SK-N-SH (cell line): ENCODE results near the gene MCRIP2. TPM values are rescaled to one million over a fixed set of nuclear protein-coding genes. Genes with fewer than 3 reads are reported as not detected.

ENCODE experiments used
- CTCF ChIA-PET: fragments of 300-600, 350-600 bp; formaldehyde crosslinking; extraction: SDS; loops from one replicate; lab custom pipeline; 2021; lab: Yijun Ruan, JAX
- POLR2A ChIA-PET: fragments of 350-600 bp; sonication (Branson Sonifier 250); formaldehyde crosslinking; extraction: SDS; loops from one replicate; lab custom pipeline; 2020; ENCODE audit warnings: antibody characterized with exemption, inconsistent platforms; lab: Yijun Ruan, JAX
- DNase-seq: peaks from one replicate; pipeline ENCODE4 v3.0.0; 2012
- H2AFZ ChIP-seq: fragments of 200-600 bp; sonication (generic); 2 replicates; pipeline ENCODE4 v1.8.1; 2016; ENCODE audit warnings: antibody characterized with exemption, mild to moderate bottlenecking, low read depth
- H3F3A ChIP-seq: fragments of 200-600 bp; sonication (generic); replicated peaks from 2 replicates; pipeline ENCODE3; 2016; ENCODE audit warnings: antibody characterized with exemption, mild to moderate bottlenecking; ENCODE audit not compliant: insufficient read depth
- H3K27ac ChIP-seq, 2 experiments: fragments of 200-500 bp in 1 of 2; fragments of 200-600 bp in 1 of 2; sonication (Bioruptor generic) in 1 of 2; sonication (generic), shearing (Covaris generic) in 1 of 2; 2 replicates each; pipeline versions ENCODE4 v1.5.1 to v1.6.1; 2014 to 2016; ENCODE audit warnings: low read depth in 2 of 2, inconsistent platforms in 1 of 2, low read length in 1 of 2, mild to moderate bottlenecking in 1 of 2, mixed read lengths in 1 of 2
- H3K27me3 ChIP-seq: fragments of 200-600 bp; sonication (generic), shearing (Covaris generic); 2 replicates; pipeline ENCODE4 v1.6.1; 2016; ENCODE audit warnings: mixed run types; ENCODE audit not compliant: insufficient read depth
- H3K36me3 ChIP-seq, 2 experiments: fragments of 200-500 bp in 1 of 2; fragments of 200-600 bp in 1 of 2; sonication (Bioruptor generic) in 1 of 2; sonication (generic) in 1 of 2; replicated peaks in 1 of 2; 2 replicates each; pipeline versions ENCODE3 to v1.5.1; 2014 to 2016; ENCODE audit warnings: low read length in 1 of 2, mild to moderate bottlenecking in 1 of 2; ENCODE audit not compliant: insufficient read depth in 2 of 2, control insufficient read depth in 1 of 2
- H3K4me1 ChIP-seq, 2 experiments: fragments of 200-500 bp in 1 of 2; fragments of 200-600 bp in 1 of 2; sonication (Bioruptor generic) in 1 of 2; sonication (generic), shearing (Covaris generic) in 1 of 2; 2 replicates each; pipeline versions ENCODE4 v1.5.1 to v1.6.1; 2014 to 2016; ENCODE audit warnings: low read depth in 1 of 2, low read length in 1 of 2, mixed run types in 1 of 2; ENCODE audit not compliant: insufficient read depth in 2 of 2, control insufficient read depth in 1 of 2
- H3K4me2 ChIP-seq: fragments of 200-600 bp; sonication (generic), shearing (Covaris generic); 2 replicates; pipeline ENCODE4 v1.6.1; 2017; ENCODE audit warnings: mixed run types
- H3K4me3 ChIP-seq, 2 experiments: fragments of 200-500 bp in 1 of 2; fragments of 200-600 bp in 1 of 2; sonication (Bioruptor generic) in 1 of 2; sonication (generic), shearing (Covaris generic) in 1 of 2; 2 replicates each; pipeline versions ENCODE4 v1.5.1 to v1.8.1; 2014 to 2016; ENCODE audit warnings: low read depth in 2 of 2, inconsistent platforms in 1 of 2, low read length in 1 of 2, mild to moderate bottlenecking in 1 of 2, mixed read lengths in 1 of 2, moderate library complexity in 1 of 2
- H3K79me2 ChIP-seq: fragments of 200-600 bp; sonication (generic); 2 replicates; pipeline ENCODE4 v1.8.1; 2017; ENCODE audit warnings: mild to moderate bottlenecking; ENCODE audit not compliant: insufficient read depth
- H3K9ac ChIP-seq: fragments of 200-600 bp; sonication (generic); 2 replicates; pipeline ENCODE4 v1.6.1; 2017; ENCODE audit warnings: mixed run types
- H3K9me2 ChIP-seq: fragments of 200-600 bp; sonication (generic); 2 replicates; pipeline ENCODE4 v1.6.1; 2017; ENCODE audit warnings: mixed run types
- H3K9me3 ChIP-seq: fragments of 200-600 bp; sonication (generic); 2 replicates; pipeline ENCODE4 v1.6.1; 2017; ENCODE audit warnings: mixed run types, mild to moderate bottlenecking, moderate library complexity
- H4K20me1 ChIP-seq: fragments of 200-600 bp; sonication (generic); 2 replicates; pipeline ENCODE4 v1.6.1; 2017; ENCODE audit warnings: mild to moderate bottlenecking, mixed run types; ENCODE audit not compliant: insufficient read depth
- CHD2 ChIP-seq: fragments of 150-350 bp; IDR thresholded peaks from 2 replicates; pipeline ENCODE4 v1.6.1; 2018; ENCODE audit warnings: low read length; ENCODE audit not compliant: partially characterized antibody
- EZH2phosphoT487 ChIP-seq: fragments of 200-600 bp; sonication (generic); IDR thresholded peaks from 2 replicates; pipeline ENCODE4 v1.6.1; 2017; ENCODE audit warnings: low read depth, mixed run types, mild to moderate bottlenecking, antibody characterized with exemption, moderate library complexity, borderline replicate concordance
- MEF2A ChIP-seq: IDR thresholded peaks from 2 replicates; pipeline ENCODE4 v1.4.0; 2012; ENCODE audit warnings: low read depth, borderline replicate concordance
- MXI1 ChIP-seq: IDR thresholded peaks from 2 replicates; pipeline ENCODE4 v1.6.1; 2012; ENCODE audit warnings: mild to moderate bottlenecking, low read depth, low read length, improper control_type of control experiment
- PBX3 ChIP-seq: IDR thresholded peaks from 2 replicates; pipeline ENCODE4; 2012
- POLR2AphosphoS5 ChIP-seq: IDR thresholded peaks from 2 replicates; pipeline ENCODE4 v1.6.1; 2012; ENCODE audit warnings: low read depth, low read length
- RXRA ChIP-seq: IDR thresholded peaks from 2 replicates; pipeline ENCODE4 v1.4.0; 2012; ENCODE audit warnings: low read depth, mild to moderate bottlenecking, borderline replicate concordance
- SMC3 ChIP-seq: IDR thresholded peaks from 2 replicates; pipeline ENCODE4 v1.6.1; 2012; ENCODE audit warnings: low read depth, low read length, improper control_type of control experiment
- TCF12 ChIP-seq: IDR thresholded peaks from 2 replicates; pipeline ENCODE4 v1.4.0; 2012
- YY1 ChIP-seq: IDR thresholded peaks from 2 replicates; pipeline ENCODE4 v1.4.0; 2012; ENCODE audit warnings: low read depth, mild to moderate bottlenecking
- WGBS: methylation state at CpG from one replicate; pipeline ENCODE4 v1.1.6; 2017; ENCODE audit warnings: low lambda C conversion rate; 5-methylcytosine and 5-hydroxymethylcytosine counted together
- polyA plus RNA-seq, 3 experiments: library from polyadenylated mRNA; depleted of rRNA; stranded (reverse); fragments of >200 nt; gene quantifications; 2 replicates each; pipeline ENCODE4 v1.2.3, GENCODE V29; 2012
- TF ChIP-seq, protein P1 (sequence below): IDR thresholded peaks from 2 replicates; pipeline ENCODE4 v1.4.0; 2012; ENCODE audit warnings: low read depth, borderline replicate concordance

The MCRIP2 gene
- polyA plus RNA-seq, 1 of the 3 experiments (the other 2 are of a cell fraction): 36.9 TPM

DNA sequence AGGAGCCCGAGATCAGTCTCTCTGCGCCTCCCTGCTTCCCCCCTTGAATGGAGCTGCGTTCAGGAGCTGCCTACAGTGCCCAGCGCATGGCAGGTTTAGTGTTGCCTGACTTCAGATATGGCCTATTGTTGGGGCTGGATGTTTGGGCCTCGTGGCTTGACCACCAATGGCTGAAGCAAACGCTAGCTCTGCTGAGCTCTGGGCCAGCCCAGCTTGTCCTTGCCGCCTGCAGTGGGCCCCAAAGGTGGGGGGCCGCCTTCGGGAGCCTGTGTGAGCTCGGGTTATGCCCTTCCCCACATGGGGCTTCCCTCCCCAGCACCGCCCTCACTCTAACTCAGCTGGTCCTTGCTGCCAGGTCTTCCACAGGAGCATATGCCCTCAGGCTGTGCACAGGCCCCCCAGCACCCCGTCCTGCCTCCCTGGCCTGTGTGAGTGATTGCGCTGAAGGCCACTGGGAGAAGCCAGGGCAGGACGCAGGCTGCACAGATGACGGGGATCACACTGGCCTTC is 3.5 kb upstream of the MCRIP2 start (continued):
- TF ChIP-seq TCF12: no peak
- no peak for TF ChIP-seq RXRA
- TF ChIP-seq EZH2phosphoT487: no peak

DNA sequence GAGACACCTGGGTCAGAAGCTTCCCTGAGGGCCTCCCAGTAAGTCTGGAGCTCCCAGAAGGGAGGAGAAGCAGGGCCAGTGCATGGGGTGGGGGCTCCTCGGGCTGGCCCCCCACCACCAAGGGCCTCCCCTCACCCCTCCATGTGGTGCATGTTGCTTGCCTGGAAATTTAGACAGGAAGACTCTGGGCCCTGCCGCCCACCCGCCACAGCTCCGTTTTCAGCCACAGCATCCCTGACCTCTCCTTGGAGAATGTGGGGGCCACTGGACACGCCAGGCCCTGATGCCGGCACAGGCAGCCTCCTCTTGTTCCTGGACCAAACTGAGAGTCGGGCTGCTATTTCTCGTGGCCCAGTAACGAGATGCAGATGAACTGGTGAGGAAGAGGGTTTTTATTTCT is 2.8 kb upstream of the MCRIP2 start:
- 82% methylated on average over 8 of the region's 9 CpGs for WGBS
- H3K79me2 ChIP-seq: peaks cover 22% of the 10 kb centered on the region; the same call in 1 of the 2 replicates
- no peak overlapping the region for H2AFZ ChIP-seq
- H4K20me1 ChIP-seq: no peaks in the 10 kb centered on the region; the same call in 1 of the 2 replicates
- TF ChIP-seq MXI1 (no peak), CHD2 (no peak), SMC3 (no peak)
- peaks cover 0 to 7% of the 10 kb centered on the region in 2 experiments for H3K36me3 ChIP-seq
- no peak overlapping the region for H3K27ac ChIP-seq
- ChIA-PET POLR2A (no interaction called here), CTCF (interaction anchor here (0.9 to 1.4 kb wide), 5 partner anchors 9 to 29 kb away, joined by 3 to 11 read pairs (median 5); partner anchors contain the start of genes RHOT2 and WDR90)
- H3K9me2 ChIP-seq: no peaks in the 10 kb centered on the region
- H3K27me3 ChIP-seq: no peaks in the 10 kb centered on the region
- no peak overlapping the region for H3K4me2 ChIP-seq
- H3K9ac ChIP-seq: no peak overlapping the region
- H3F3A ChIP-seq: peaks cover 13% of the 10 kb centered on the region
- H3K9me3 ChIP-seq: no peaks in the 10 kb centered on the region
- H3K4me3 ChIP-seq: no peak overlapping the region
- DNase-seq: no peak
- peaks cover 6 to 42% of the 10 kb centered on the region in 2 experiments; a peak in 2 of 4 replicates for H3K4me1 ChIP-seq

DNA sequence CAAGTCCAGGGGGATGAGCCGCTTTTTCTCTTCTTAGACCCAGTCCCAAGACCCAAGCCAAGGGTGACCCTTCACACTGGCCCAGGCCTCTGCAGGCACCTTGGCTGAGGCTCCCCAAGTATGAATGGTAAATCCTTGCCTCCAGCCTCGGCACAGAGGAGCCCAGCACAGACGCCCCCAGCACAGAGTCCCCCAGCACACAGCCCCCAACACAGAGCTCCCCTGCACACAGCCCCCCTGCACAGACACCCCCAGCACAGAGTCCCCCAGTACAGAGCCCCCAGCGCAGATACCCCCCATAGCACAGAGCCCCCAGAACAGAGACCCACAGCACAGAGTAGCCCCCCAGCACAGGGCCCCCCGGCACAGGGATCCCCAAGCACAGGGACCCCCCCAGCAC is 1.0 kb upstream of the MCRIP2 start:
- no peak overlapping the region for H2AFZ ChIP-seq
- WGBS: 100% methylated on average over 3 of the region's 5 CpGs
- TF ChIP-seq YY1: no peak
- TF ChIP-seq, protein P1, sequence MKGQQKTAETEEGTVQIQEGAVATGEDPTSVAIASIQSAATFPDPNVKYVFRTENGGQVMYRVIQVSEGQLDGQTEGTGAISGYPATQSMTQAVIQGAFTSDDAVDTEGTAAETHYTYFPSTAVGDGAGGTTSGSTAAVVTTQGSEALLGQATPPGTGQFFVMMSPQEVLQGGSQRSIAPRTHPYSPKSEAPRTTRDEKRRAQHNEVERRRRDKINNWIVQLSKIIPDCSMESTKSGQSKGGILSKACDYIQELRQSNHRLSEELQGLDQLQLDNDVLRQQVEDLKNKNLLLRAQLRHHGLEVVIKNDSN: no peak
- no peak for TF ChIP-seq PBX3
- TF ChIP-seq MEF2A: no peak
- no peak for TF ChIP-seq EZH2phosphoT487
- TF ChIP-seq POLR2AphosphoS5: no peak
- H3K9me2 ChIP-seq: no peaks in the 10 kb centered on the region
- no peak overlapping the region; a peak in 1 of 4 replicates for H3K27ac ChIP-seq
- peaks cover 13% of the 10 kb centered on the region for H3F3A ChIP-seq
- DNase-seq: no peak
- peak overlapping the region in 1 of 2 experiments; percentile 76; a peak in 1 of 4 replicates for H3K4me3 ChIP-seq
- H3K36me3 ChIP-seq: no peaks in the 10 kb centered on the region
- peak overlapping the region; percentile 86 for H3K4me2 ChIP-seq
- H3K79me2 ChIP-seq: peaks cover 15% of the 10 kb centered on the region; the same call in 1 of the 2 replicates
- ChIA-PET CTCF (no interaction called here), POLR2A (no interaction called here)
- H4K20me1 ChIP-seq: no peaks in the 10 kb centered on the region; the same call in 1 of the 2 replicates
- H3K4me1 ChIP-seq: peaks cover 6 to 32% of the 10 kb centered on the region in 2 experiments; a peak in 2 of 4 replicates
- no peaks in the 10 kb centered on the region for H3K27me3 ChIP-seq
- peak overlapping the region; percentile 83; the same call in 1 of the 2 replicates for H3K9ac ChIP-seq
- no peaks in the 10 kb centered on the region for H3K9me3 ChIP-seq
